GM23248 (cell line): ENCODE measurements around the gene SLC1A2. TPM values are rescaled to one million over a fixed set of nuclear protein-coding genes. Genes with fewer than 3 reads are reported as not detected.

Source experiments
- DNase-seq: peaks from one replicate; pipeline ENCODE4 v3.0.0-alpha.2; 2015
- H2AFZ ChIP-seq: fragments of 200-600 bp; sonication (generic); 2 replicates; pipeline ENCODE4 v1.6.1; 2016; ENCODE audit warnings: antibody characterized with exemption
- H3F3A ChIP-seq: fragments of 200-600 bp; sonication (generic); 2 replicates; pipeline ENCODE4 v1.6.1; 2016; ENCODE audit warnings: mild to moderate bottlenecking, antibody characterized with exemption, mixed run types; ENCODE audit not compliant: insufficient read depth
- H3K27ac ChIP-seq: fragments of 200-600 bp; sonication (generic); 2 replicates; pipeline ENCODE4 v1.5.1; 2016; ENCODE audit warnings: mild to moderate bottlenecking
- H3K27me3 ChIP-seq: fragments of 200-600 bp; sonication (generic); replicated peaks from 2 replicates; pipeline ENCODE4 v1.6.1; 2016; ENCODE audit warnings: mild to moderate bottlenecking; ENCODE audit not compliant: insufficient read depth
- H3K36me3 ChIP-seq: fragments of 200-600 bp; sonication (generic); 2 replicates; pipeline ENCODE4 v1.6.1; 2016; ENCODE audit warnings: low read depth, mild to moderate bottlenecking
- H3K4me1 ChIP-seq: fragments of 200-600 bp; sonication (generic); 2 replicates; pipeline ENCODE4 v1.6.1; 2016; ENCODE audit warnings: mild to moderate bottlenecking; ENCODE audit not compliant: insufficient read depth
- H3K4me2 ChIP-seq: fragments of 200-600 bp; sonication (generic); one replicate; pipeline ENCODE4 v1.6.1; 2016; ENCODE audit warnings: mild to moderate bottlenecking; ENCODE audit not compliant: unreplicated experiment
- H3K4me3 ChIP-seq: fragments of 200-600 bp; sonication (generic); 2 replicates; pipeline ENCODE4 v1.5.1; 2016; ENCODE audit warnings: mild to moderate bottlenecking
- H3K79me2 ChIP-seq: fragments of 200-600 bp; sonication (generic); 2 replicates; pipeline ENCODE4 v1.6.1; 2016; ENCODE audit warnings: mild to moderate bottlenecking; ENCODE audit not compliant: insufficient read depth
- H3K9ac ChIP-seq: fragments of 200-600 bp; sonication (generic); 2 replicates; pipeline ENCODE4 v1.6.1; 2016; ENCODE audit warnings: mild to moderate bottlenecking
- H3K9me2 ChIP-seq: fragments of 200-600 bp; sonication (generic); 2 replicates; pipeline ENCODE4 v1.6.1; 2016; ENCODE audit warnings: mixed run types, mild to moderate bottlenecking, moderate library complexity; ENCODE audit not compliant: insufficient read depth
- H3K9me3 ChIP-seq: fragments of 200-600 bp; sonication (generic); one replicate; pipeline ENCODE4 v1.6.1; 2017; ENCODE audit warnings: low read depth
- H4K20me1 ChIP-seq: fragments of 200-600 bp; sonication (generic); 2 replicates; pipeline ENCODE4 v1.6.0; 2016; ENCODE audit not compliant: insufficient read depth
- EZH2 ChIP-seq: fragments of 200-600 bp; sonication (generic); IDR thresholded peaks from 2 replicates; pipeline ENCODE4 v1.6.1; 2018; ENCODE audit warnings: antibody characterized with exemption, mild to moderate bottlenecking; ENCODE audit not compliant: insufficient read depth, poor library complexity, severe bottlenecking
- EZH2phosphoT487 ChIP-seq: fragments of 200-600 bp; sonication (generic); IDR thresholded peaks from 2 replicates; pipeline ENCODE4 v1.6.1; 2018; ENCODE audit warnings: antibody characterized with exemption, moderate library complexity, mild to moderate bottlenecking, low read depth; ENCODE audit not compliant: insufficient read depth
- WGBS, 2 experiments: methylation state at CpG; one replicate each; pipeline ENCODE4 v1.1.6; 2015 to 2017; ENCODE audit warnings: low lambda C conversion rate in 2 of 2, low coverage in 1 of 2; ENCODE audit errors: missing lambda C conversion rate in 2 of 2; 5-methylcytosine and 5-hydroxymethylcytosine counted together
- in situ Hi-C: fragments of 300-500 bp; cut with MboI; formaldehyde crosslinking; loops from 2 replicates; pipeline ENCODE4 v1.15.0; 2020
- polyA plus RNA-seq: library from polyadenylated mRNA; unstranded; fragments of >200 nt; fragmentation: Nextera tagmentation; extraction: Ambion mirVana; gene quantifications from 2 replicates; pipeline ENCODE4 v1.2.1, GENCODE V29; 2016
- total RNA-seq: library from RNA; depleted of rRNA; stranded (reverse); fragments of >200 nt; shearing (Covaris generic); gene quantifications from 2 replicates; pipeline ENCODE4 v1.2.3, GENCODE V29; 2014

The SLC1A2 gene
- total and polyA plus RNA-seq, 2 experiments from 2014 or later, result 0.88 to 1.2 TPM

- peaks cover 16% of the 10 kb centered on the region for H3K4me1 ChIP-seq
- H4K20me1 ChIP-seq, result no peaks in the 10 kb centered on the region
- no peaks in the 10 kb centered on the region for H3K36me3 ChIP-seq
- no peak overlapping the region for H3K4me3 ChIP-seq
- H3F3A ChIP-seq, result peaks cover 10% of the 10 kb centered on the region
- no peak overlapping the region for H3K9ac ChIP-seq
- H3K4me2 ChIP-seq, result no peak overlapping the region
- no peaks in the 10 kb centered on the region for H3K9me2 ChIP-seq
- WGBS, 2 experiments, result 93 to 100% methylated on average over 1 of the region's 1 CpG
- H3K79me2 ChIP-seq, result no peaks in the 10 kb centered on the region
- H3K27me3 ChIP-seq, result no peaks in the 10 kb centered on the region
- no peak overlapping the region for H2AFZ ChIP-seq
- DNase-seq, result no peak
- TF ChIP-seq EZH2 (no peak), EZH2phosphoT487 (no peak)
- H3K9me3 ChIP-seq, result no peaks in the 10 kb centered on the region
- in situ Hi-C loops, result no loop called here
- no peak overlapping the region for H3K27ac ChIP-seq
Measured at GRCh38 chr11:35389112-35389511, 30.2 kb downstream of the SLC1A2 start.

GRCh38 chr11:35388061-35388460 lies 31.3 kb downstream of the SLC1A2 start:
- H3K27ac ChIP-seq, result no peak overlapping the region
- no peaks in the 10 kb centered on the region for H4K20me1 ChIP-seq
- H2AFZ ChIP-seq, result no peak overlapping the region
- no peaks in the 10 kb centered on the region for H3K9me3 ChIP-seq
- DNase-seq, result peak; percentile 31
- H3K27me3 ChIP-seq, result no peaks in the 10 kb centered on the region
- peaks cover 16% of the 10 kb centered on the region for H3K4me1 ChIP-seq
- no peak overlapping the region for H3K9ac ChIP-seq
- no peaks in the 10 kb centered on the region for H3K79me2 ChIP-seq
- WGBS, 2 experiments, result 80 to 85% methylated on average over 5 of the region's 5 CpGs
- no peak overlapping the region for H3K4me2 ChIP-seq
- peaks cover 10% of the 10 kb centered on the region for H3F3A ChIP-seq
- no peaks in the 10 kb centered on the region for H3K9me2 ChIP-seq
- no peak overlapping the region for H3K4me3 ChIP-seq
- TF ChIP-seq EZH2, result no peak
- no peak for TF ChIP-seq EZH2phosphoT487
- no peaks in the 10 kb centered on the region for H3K36me3 ChIP-seq
- in situ Hi-C loops, result no loop called here

- H2AFZ ChIP-seq, result no peak overlapping the region
- no peak overlapping the region for H3K4me2 ChIP-seq
- no peaks in the 10 kb centered on the region for H3K79me2 ChIP-seq
- WGBS, 2 experiments, result 80 to 87% methylated on average over 4 of the region's 4 CpGs
- TF ChIP-seq EZH2 (no peak), EZH2phosphoT487 (no peak)
- H3K4me1 ChIP-seq, result peaks cover 16% of the 10 kb centered on the region
- peaks cover 10% of the 10 kb centered on the region for H3F3A ChIP-seq
- H3K4me3 ChIP-seq, result no peak overlapping the region
- H3K9ac ChIP-seq, result no peak overlapping the region
- H3K36me3 ChIP-seq, result no peaks in the 10 kb centered on the region
- in situ Hi-C loops, result no loop called here
- DNase-seq, result no peak
- no peaks in the 10 kb centered on the region for H4K20me1 ChIP-seq
- H3K9me3 ChIP-seq, result no peaks in the 10 kb centered on the region
- H3K27me3 ChIP-seq, result no peaks in the 10 kb centered on the region
- no peak overlapping the region for H3K27ac ChIP-seq
- no peaks in the 10 kb centered on the region for H3K9me2 ChIP-seq
Measured at GRCh38 chr11:35387111-35387982, 32.0 kb downstream of the SLC1A2 start.

- no peaks in the 10 kb centered on the region for H3K4me1 ChIP-seq
- TF ChIP-seq EZH2phosphoT487 (no peak), EZH2 (no peak)
- H3K9me2 ChIP-seq, result no peaks in the 10 kb centered on the region
- no peak overlapping the region for H3K4me3 ChIP-seq
- no peak overlapping the region for H3K4me2 ChIP-seq
- no peaks in the 10 kb centered on the region for H3K36me3 ChIP-seq
- H3K9ac ChIP-seq, result no peak overlapping the region
- no peaks in the 10 kb centered on the region for H4K20me1 ChIP-seq
- H3K9me3 ChIP-seq, result no peaks in the 10 kb centered on the region
- H3F3A ChIP-seq, result no peaks in the 10 kb centered on the region
- no peaks in the 10 kb centered on the region for H3K27me3 ChIP-seq
- H2AFZ ChIP-seq, result no peak overlapping the region
- in situ Hi-C loops, result no loop called here
- WGBS, 2 experiments, result 78% methylated on average over 5 of the region's 5 CpGs
- no peak overlapping the region for H3K27ac ChIP-seq
- no peaks in the 10 kb centered on the region for H3K79me2 ChIP-seq
- DNase-seq, result no peak
Measured at GRCh38 chr11:35383953-35384352, 35.4 kb downstream of the SLC1A2 start.
